ENCODE results near the gene CAMK1D. TPM values are rescaled to one million over a fixed set of nuclear protein-coding genes. Genes with fewer than 3 reads are reported as not detected.
"Not testable (repeated sequence)": the region's sequence is repeated elsewhere in the genome, so short reads cannot be mapped to it uniquely, and the experiment has no call there.

Gene CAMK1D
- total RNA-seq, 1 experiment from 2014 or later, result 6.3 TPM

GRCh38 chr10:12742771-12743170 is 393.4 kb downstream of the CAMK1D start:
- H3K23me2 ChIP-seq (ENCODE audit: insufficient read length, low read depth, low read length, poor library complexity, severe bottlenecking), result no peaks in the 10 kb centered on the region
- H3K36me3 Mint-ChIP-seq (ENCODE audit: insufficient read depth in 1 of 3, low read depth in 3 of 3), result no peaks in the 10 kb centered on the region
- no peak overlapping the region for H2BK15ac ChIP-seq (ENCODE audit: low read depth, low read length)
- H3K4me1 Mint-ChIP-seq, result peaks cover 11 to 15% of the 10 kb centered on the region in 2 experiments
- DNase-seq, result no peak
- H3K27ac Mint-ChIP-seq, result peak overlapping the region in 2 of 3 experiments; percentile 13 to 72; a peak in 3 of 7 replicates
- no peak overlapping the region for H3K4me2 ChIP-seq (ENCODE audit: insufficient read depth, insufficient read length, low read length)
- H3T11ph ChIP-seq (ENCODE audit: low read length), result no peak overlapping the region
- no CpG with 5 or more reads among the region's 10 CpGs for WGBS (ENCODE audit: extremely low coverage, insufficient read length, low lambda C conversion rate)
- H2BK20ac ChIP-seq (ENCODE audit: low read depth, low read length, poor library complexity, severe bottlenecking), result no peak overlapping the region
- H4K5ac ChIP-seq (ENCODE audit: insufficient read length, low read depth, low read length), result no peak overlapping the region
- H3K4me1 ChIP-seq (ENCODE audit: insufficient read depth, low read length), result no peaks in the 10 kb centered on the region
- no peak for TF ChIP-seq CTCF (conservative IDR thresholded peaks at IDR 0.05)
- H3K14ac ChIP-seq (ENCODE audit: insufficient read depth, low read length), result no peak overlapping the region
- no peak overlapping the region for H3K4me3 Mint-ChIP-seq
- H3K9me3 ChIP-seq (ENCODE audit: control insufficient read depth, low read depth, low read length), result no peaks in the 10 kb centered on the region
- no peak overlapping the region for H3K18ac ChIP-seq (ENCODE audit: insufficient read length, low read depth, low read length)
- H3K56ac ChIP-seq (ENCODE audit: insufficient read length, low read depth, low read length), result no peak overlapping the region
- no peaks in the 10 kb centered on the region for H3K9me3 Mint-ChIP-seq
- no peak overlapping the region for H3K27ac ChIP-seq (ENCODE audit: insufficient read length, low read depth, low read length)
- H2AK5ac ChIP-seq (ENCODE audit: insufficient read length, low read length), result no peak overlapping the region
- H3K9ac ChIP-seq (ENCODE audit: extremely low read depth, insufficient read length, low read length), result no peak overlapping the region
- H3K27me3 Mint-ChIP-seq (ENCODE audit: low read depth), result no peaks in the 10 kb centered on the region
- H4K20me1 ChIP-seq (ENCODE audit: control insufficient read depth, insufficient read depth, insufficient read length), result no peaks in the 10 kb centered on the region
- no peak overlapping the region for H2BK120ac ChIP-seq (ENCODE audit: low read depth, low read length, poor library complexity, severe bottlenecking)
- no peak overlapping the region for H4K8ac ChIP-seq (replicated peaks; ENCODE audit: insufficient read length, low read depth, low read length)
- H3K79me1 ChIP-seq (ENCODE audit: insufficient read depth, low read depth, low read length, poor library complexity, severe bottlenecking), result no peaks in the 10 kb centered on the region
- no peak overlapping the region for H3K4ac ChIP-seq (ENCODE audit: low read depth, low read length)
- no peaks in the 10 kb centered on the region for H3K27me3 ChIP-seq (ENCODE audit: insufficient read depth, low read length)
- no peak overlapping the region for H2AFZ ChIP-seq (ENCODE audit: low read length)
- H2BK12ac ChIP-seq (ENCODE audit: insufficient read length, low read depth, low read length), result no peak overlapping the region
- no peak overlapping the region for H3K23ac ChIP-seq (ENCODE audit: insufficient read length, low read depth, low read length)
- H4K91ac ChIP-seq (ENCODE audit: insufficient read length, low read depth, low read length), result no peak overlapping the region
- no peaks in the 10 kb centered on the region for H3K79me2 ChIP-seq (ENCODE audit: insufficient read depth, low read length)
- H2BK5ac ChIP-seq (ENCODE audit: insufficient read length, low read length), result no peak overlapping the region

- not testable (repeated sequence) for H3K14ac ChIP-seq (ENCODE audit: insufficient read depth, low read length); H3K27me3 ChIP-seq (ENCODE audit: insufficient read depth, low read length); H3K4me3 Mint-ChIP-seq; H2BK15ac ChIP-seq (ENCODE audit: low read depth, low read length); H2BK20ac ChIP-seq (ENCODE audit: low read depth, low read length, poor library complexity, severe bottlenecking); H4K5ac ChIP-seq (ENCODE audit: insufficient read length, low read depth, low read length); H3K18ac ChIP-seq (ENCODE audit: insufficient read length, low read depth, low read length); H3K23me2 ChIP-seq (ENCODE audit: insufficient read length, low read depth, low read length, poor library complexity, severe bottlenecking); H3K23ac ChIP-seq (ENCODE audit: insufficient read length, low read depth, low read length); H3K79me1 ChIP-seq (ENCODE audit: insufficient read depth, low read depth, low read length, poor library complexity, severe bottlenecking); H2BK12ac ChIP-seq (ENCODE audit: insufficient read length, low read depth, low read length); H3K36me3 Mint-ChIP-seq (ENCODE audit: insufficient read depth in 1 of 3, low read depth in 3 of 3); H2AFZ ChIP-seq (ENCODE audit: low read length); H3K56ac ChIP-seq (ENCODE audit: insufficient read length, low read depth, low read length); H3K9me3 Mint-ChIP-seq; H3K9me3 ChIP-seq (ENCODE audit: control insufficient read depth, low read depth, low read length); H3K4ac ChIP-seq (ENCODE audit: low read depth, low read length); H3K27ac ChIP-seq (ENCODE audit: insufficient read length, low read depth, low read length); H4K20me1 ChIP-seq (ENCODE audit: control insufficient read depth, insufficient read depth, insufficient read length); DNase-seq; H3K27me3 Mint-ChIP-seq (ENCODE audit: low read depth); H4K8ac ChIP-seq (replicated peaks; ENCODE audit: insufficient read length, low read depth, low read length); H2AK5ac ChIP-seq (ENCODE audit: insufficient read length, low read length); H2BK5ac ChIP-seq (ENCODE audit: insufficient read length, low read length); H2BK120ac ChIP-seq (ENCODE audit: low read depth, low read length, poor library complexity, severe bottlenecking); H3T11ph ChIP-seq (ENCODE audit: low read length); H3K4me1 ChIP-seq (ENCODE audit: insufficient read depth, low read length); H3K9ac ChIP-seq (ENCODE audit: extremely low read depth, insufficient read length, low read length); H4K91ac ChIP-seq (ENCODE audit: insufficient read length, low read depth, low read length); H3K4me2 ChIP-seq (ENCODE audit: insufficient read depth, insufficient read length, low read length); H3K79me2 ChIP-seq (ENCODE audit: insufficient read depth, low read length)
- no CpG with 5 or more reads among the region's 3 CpGs for WGBS (ENCODE audit: extremely low coverage, insufficient read length, low lambda C conversion rate)
- H3K4me1 Mint-ChIP-seq, result peaks cover 11 to 19% of the 10 kb centered on the region in 2 experiments
- H3K27ac Mint-ChIP-seq, result peak overlapping the region in 1 of 3 experiments; percentile 2; a peak in 1 of 7 replicates
These were observed 394.1 kb downstream of the CAMK1D start for GRCh38 chr10:12743466-12743865.

All from H9 (cell line).